SK-N-SH (cell line): ENCODE measurements around the gene CCDC60. TPM values are rescaled to one million over a fixed set of nuclear protein-coding genes. Genes with fewer than 3 reads are reported as not detected.
A peak's percentile ranks its signal among the peaks of the same experiment; 100 is the strongest.

Source experiments
- CTCF ChIA-PET: fragments of 300-600, 350-600 bp; formaldehyde crosslinking; extraction: SDS; loops from one replicate; lab custom pipeline; 2021; lab: Yijun Ruan, JAX
- POLR2A ChIA-PET: fragments of 350-600 bp; sonication (Branson Sonifier 250); formaldehyde crosslinking; extraction: SDS; loops from one replicate; lab custom pipeline; 2020; ENCODE audit warnings: antibody characterized with exemption, inconsistent platforms; lab: Yijun Ruan, JAX
- DNase-seq: peaks from one replicate; pipeline ENCODE4 v3.0.0; 2012
- H2AFZ ChIP-seq: fragments of 200-600 bp; sonication (generic); 2 replicates; pipeline ENCODE4 v1.8.1; 2016; ENCODE audit warnings: antibody characterized with exemption, mild to moderate bottlenecking, low read depth
- H3F3A ChIP-seq: fragments of 200-600 bp; sonication (generic); replicated peaks from 2 replicates; pipeline ENCODE3; 2016; ENCODE audit warnings: antibody characterized with exemption, mild to moderate bottlenecking; ENCODE audit not compliant: insufficient read depth
- H3K27ac ChIP-seq, 2 experiments: fragments of 200-500 bp in 1 of 2; fragments of 200-600 bp in 1 of 2; sonication (Bioruptor generic) in 1 of 2; sonication (generic), shearing (Covaris generic) in 1 of 2; 2 replicates each; pipeline versions ENCODE4 v1.5.1 to v1.6.1; 2014 to 2016; ENCODE audit warnings: low read depth in 2 of 2, inconsistent platforms in 1 of 2, low read length in 1 of 2, mild to moderate bottlenecking in 1 of 2, mixed read lengths in 1 of 2
- H3K27me3 ChIP-seq: fragments of 200-600 bp; sonication (generic), shearing (Covaris generic); 2 replicates; pipeline ENCODE4 v1.6.1; 2016; ENCODE audit warnings: mixed run types; ENCODE audit not compliant: insufficient read depth
- H3K36me3 ChIP-seq, 2 experiments: fragments of 200-500 bp in 1 of 2; fragments of 200-600 bp in 1 of 2; sonication (Bioruptor generic) in 1 of 2; sonication (generic) in 1 of 2; replicated peaks in 1 of 2; 2 replicates each; pipeline versions ENCODE3 to v1.5.1; 2014 to 2016; ENCODE audit warnings: low read length in 1 of 2, mild to moderate bottlenecking in 1 of 2; ENCODE audit not compliant: insufficient read depth in 2 of 2, control insufficient read depth in 1 of 2
- H3K4me1 ChIP-seq, 2 experiments: fragments of 200-500 bp in 1 of 2; fragments of 200-600 bp in 1 of 2; sonication (Bioruptor generic) in 1 of 2; sonication (generic), shearing (Covaris generic) in 1 of 2; 2 replicates each; pipeline versions ENCODE4 v1.5.1 to v1.6.1; 2014 to 2016; ENCODE audit warnings: low read depth in 1 of 2, low read length in 1 of 2, mixed run types in 1 of 2; ENCODE audit not compliant: insufficient read depth in 2 of 2, control insufficient read depth in 1 of 2
- H3K4me2 ChIP-seq: fragments of 200-600 bp; sonication (generic), shearing (Covaris generic); 2 replicates; pipeline ENCODE4 v1.6.1; 2017; ENCODE audit warnings: mixed run types
- H3K4me3 ChIP-seq, 2 experiments: fragments of 200-500 bp in 1 of 2; fragments of 200-600 bp in 1 of 2; sonication (Bioruptor generic) in 1 of 2; sonication (generic), shearing (Covaris generic) in 1 of 2; 2 replicates each; pipeline versions ENCODE4 v1.5.1 to v1.8.1; 2014 to 2016; ENCODE audit warnings: low read depth in 2 of 2, inconsistent platforms in 1 of 2, low read length in 1 of 2, mild to moderate bottlenecking in 1 of 2, mixed read lengths in 1 of 2, moderate library complexity in 1 of 2
- H3K79me2 ChIP-seq: fragments of 200-600 bp; sonication (generic); 2 replicates; pipeline ENCODE4 v1.8.1; 2017; ENCODE audit warnings: mild to moderate bottlenecking; ENCODE audit not compliant: insufficient read depth
- H3K9ac ChIP-seq: fragments of 200-600 bp; sonication (generic); 2 replicates; pipeline ENCODE4 v1.6.1; 2017; ENCODE audit warnings: mixed run types
- H3K9me2 ChIP-seq: fragments of 200-600 bp; sonication (generic); 2 replicates; pipeline ENCODE4 v1.6.1; 2017; ENCODE audit warnings: mixed run types
- H3K9me3 ChIP-seq: fragments of 200-600 bp; sonication (generic); 2 replicates; pipeline ENCODE4 v1.6.1; 2017; ENCODE audit warnings: mixed run types, mild to moderate bottlenecking, moderate library complexity
- H4K20me1 ChIP-seq: fragments of 200-600 bp; sonication (generic); 2 replicates; pipeline ENCODE4 v1.6.1; 2017; ENCODE audit warnings: mild to moderate bottlenecking, mixed run types; ENCODE audit not compliant: insufficient read depth
- CHD2 ChIP-seq: fragments of 150-350 bp; IDR thresholded peaks from 2 replicates; pipeline ENCODE4 v1.6.1; 2018; ENCODE audit warnings: low read length; ENCODE audit not compliant: partially characterized antibody
- CTCF ChIP-seq: fragments of 200-600 bp; sonication (generic); IDR thresholded peaks from 2 replicates; pipeline ENCODE4 v1.6.1; 2017; ENCODE audit warnings: antibody characterized with exemption, mild to moderate bottlenecking, moderate library complexity
- FOSL2 ChIP-seq: IDR thresholded peaks from 2 replicates; pipeline ENCODE4 v1.4.0; 2012; ENCODE audit warnings: low read depth, mild to moderate bottlenecking, moderate library complexity, borderline replicate concordance
- FOXJ3 ChIP-seq: sonication (generic); formaldehyde crosslinking; IDR thresholded peaks from 2 replicates; pipeline ENCODE4 v1.5.1; 2020; ENCODE audit warnings: mild to moderate bottlenecking, missing genetic modification reagents
- GABPA ChIP-seq: IDR thresholded peaks from 2 replicates; pipeline ENCODE4 v1.4.0; 2012; ENCODE audit warnings: low read depth, mild to moderate bottlenecking
- GATA2 ChIP-seq: sonication (generic); formaldehyde crosslinking; IDR thresholded peaks from 2 replicates; pipeline ENCODE4 v1.5.0; 2020; ENCODE audit warnings: mild to moderate bottlenecking, missing genetic modification reagents
- IRF3 ChIP-seq: fragments of 150-350 bp; IDR thresholded peaks from 2 replicates; pipeline ENCODE4 v1.6.1; 2016; ENCODE audit warnings: mild to moderate bottlenecking, low read depth, low read length
- NFIC ChIP-seq: IDR thresholded peaks from 2 replicates; pipeline ENCODE4 v1.4.0; 2012; ENCODE audit warnings: borderline replicate concordance
- RFX5 ChIP-seq: IDR thresholded peaks from 2 replicates; pipeline ENCODE4 v1.6.1; 2012; ENCODE audit warnings: mild to moderate bottlenecking, improper control_type of control experiment, low read length
- SMC3 ChIP-seq: IDR thresholded peaks from 2 replicates; pipeline ENCODE4 v1.6.1; 2012; ENCODE audit warnings: low read depth, low read length, improper control_type of control experiment
- TAF1 ChIP-seq: IDR thresholded peaks from 2 replicates; pipeline ENCODE4 v1.6.1; 2012; ENCODE audit warnings: low read depth, mild to moderate bottlenecking, low read length, moderate library complexity, borderline replicate concordance
- TEAD4 ChIP-seq: IDR thresholded peaks from 2 replicates; pipeline ENCODE4 v1.4.0; 2012; ENCODE audit warnings: mild to moderate bottlenecking, borderline replicate concordance; ENCODE audit not compliant: insufficient read depth
- WGBS: methylation state at CpG from one replicate; pipeline ENCODE4 v1.1.6; 2017; ENCODE audit warnings: low lambda C conversion rate; 5-methylcytosine and 5-hydroxymethylcytosine counted together
- polyA plus RNA-seq, 3 experiments: library from polyadenylated mRNA; depleted of rRNA; stranded (reverse); fragments of >200 nt; gene quantifications; 2 replicates each; pipeline ENCODE4 v1.2.3, GENCODE V29; 2012
- TF ChIP-seq, protein P1 (sequence below): IDR thresholded peaks from 2 replicates; pipeline ENCODE4; 2012
- TF ChIP-seq, protein P2 (sequence below): IDR thresholded peaks from 2 replicates; pipeline ENCODE4 v1.4.0; 2012; ENCODE audit warnings: low read depth, borderline replicate concordance
- TF ChIP-seq, protein P3 (sequence below): IDR thresholded peaks from 2 replicates; pipeline ENCODE4 v1.6.1; 2012; ENCODE audit warnings: mild to moderate bottlenecking, low read depth, low read length, moderate library complexity

Gene CCDC60
- polyA plus RNA-seq, 1 of the 3 experiments (the other 2 are of a cell fraction), result not detected

DNA sequence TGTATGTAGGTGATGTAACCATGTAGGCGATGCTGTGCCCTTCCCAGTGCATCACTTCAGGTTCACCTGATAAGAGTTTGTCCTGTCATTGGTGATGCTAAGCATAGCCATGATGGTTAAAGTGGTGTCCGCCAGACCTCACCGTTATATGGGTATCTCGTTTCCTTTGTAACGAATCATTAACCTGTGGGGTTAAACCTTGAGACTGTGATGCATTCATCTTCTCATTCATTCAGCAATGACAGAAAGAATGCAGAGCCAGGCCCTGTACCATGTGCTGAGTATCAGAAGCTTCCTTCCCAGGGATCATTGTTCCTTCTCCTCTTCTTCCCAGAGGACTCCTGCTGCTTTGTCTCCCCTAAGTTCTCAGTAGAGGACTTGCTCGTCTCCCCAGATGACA is 84.9 kb downstream of the CCDC60 start (continued):
- TF ChIP-seq FOSL2 (no peak), NFIC (no peak), CTCF (no peak)
- TF ChIP-seq, all 33 proteins: peak for 0

GRCh38 chr12:119423285-119423684 is 88.8 kb downstream of the CCDC60 start:
- DNase-seq, result peak; percentile 30
- ChIA-PET CTCF (interaction anchor here (1.1 to 2.4 kb wide), 3 partner anchors 10 to 1018 kb away, joined by 3 to 13 read pairs (median 12); no protein-coding TSS in a partner anchor), POLR2A (no interaction called here)
- no peaks in the 10 kb centered on the region for H3K9me3 ChIP-seq
- no peaks in the 10 kb centered on the region for H3K27me3 ChIP-seq
- H3K4me1 ChIP-seq, result no peaks in the 10 kb centered on the region
- no peak overlapping the region for H3K4me2 ChIP-seq
- no peak overlapping the region for H3K9ac ChIP-seq
- no peaks in the 10 kb centered on the region for H3K79me2 ChIP-seq
- 22% methylated on average over 2 of the region's 2 CpGs for WGBS
- no peak overlapping the region for H3K4me3 ChIP-seq
- no peaks in the 10 kb centered on the region for H3F3A ChIP-seq
- TF ChIP-seq RFX5, result no peak
- no peak for TF ChIP-seq GABPA
- TF ChIP-seq, protein P1, sequence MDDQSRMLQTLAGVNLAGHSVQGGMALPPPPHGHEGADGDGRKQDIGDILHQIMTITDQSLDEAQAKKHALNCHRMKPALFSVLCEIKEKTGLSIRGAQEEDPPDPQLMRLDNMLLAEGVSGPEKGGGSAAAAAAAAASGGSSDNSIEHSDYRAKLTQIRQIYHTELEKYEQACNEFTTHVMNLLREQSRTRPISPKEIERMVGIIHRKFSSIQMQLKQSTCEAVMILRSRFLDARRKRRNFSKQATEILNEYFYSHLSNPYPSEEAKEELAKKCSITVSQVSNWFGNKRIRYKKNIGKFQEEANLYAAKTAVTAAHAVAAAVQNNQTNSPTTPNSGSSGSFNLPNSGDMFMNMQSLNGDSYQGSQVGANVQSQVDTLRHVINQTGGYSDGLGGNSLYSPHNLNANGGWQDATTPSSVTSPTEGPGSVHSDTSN, result no peak
- H3K9me2 ChIP-seq, result no peaks in the 10 kb centered on the region
- no peak overlapping the region for H3K27ac ChIP-seq
- no peaks in the 10 kb centered on the region for H3K36me3 ChIP-seq
- no peaks in the 10 kb centered on the region for H4K20me1 ChIP-seq
- H2AFZ ChIP-seq, result no peak overlapping the region

DNA sequence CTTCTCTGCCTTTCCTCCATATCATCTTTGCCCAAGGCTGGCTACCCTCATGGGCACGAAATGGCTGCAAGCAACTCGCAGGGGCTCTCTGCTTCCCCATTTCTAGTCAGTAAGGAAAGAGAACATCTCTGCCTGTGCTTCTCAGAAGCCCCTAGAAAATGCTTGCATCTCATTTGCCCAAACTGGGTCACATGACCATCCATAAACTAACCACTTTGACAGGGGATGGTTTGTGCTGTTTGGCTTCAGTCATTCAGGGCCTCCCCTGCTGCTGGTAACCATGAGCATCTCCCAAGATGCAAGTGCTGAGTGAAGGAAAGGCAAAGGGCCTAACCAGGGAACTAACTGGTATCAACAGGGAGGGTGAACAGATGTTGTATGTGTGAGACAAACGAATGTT is 91.1 kb downstream of the CCDC60 start:
- DNase-seq, result no peak
- Histone ChIP-seq H3K4me2 (no peak overlapping the region), H3K9me3 (no peaks in the 10 kb centered on the region), H3K79me2 (no peaks in the 10 kb centered on the region), H3K9ac (no peak overlapping the region), H3K9me2 (no peaks in the 10 kb centered on the region), H3K27ac (no peak overlapping the region), H2AFZ (no peak overlapping the region), H3K27me3 (no peaks in the 10 kb centered on the region), H3K4me3 (no peak overlapping the region), H4K20me1 (no peaks in the 10 kb centered on the region), H3K36me3 (no peaks in the 10 kb centered on the region), H3F3A (no peaks in the 10 kb centered on the region), H3K4me1 (no peaks in the 10 kb centered on the region)
- ChIA-PET CTCF (no interaction called here), POLR2A (no interaction called here)
- 8% methylated on average over 3 of the region's 3 CpGs for WGBS
- TF ChIP-seq, protein P2, sequence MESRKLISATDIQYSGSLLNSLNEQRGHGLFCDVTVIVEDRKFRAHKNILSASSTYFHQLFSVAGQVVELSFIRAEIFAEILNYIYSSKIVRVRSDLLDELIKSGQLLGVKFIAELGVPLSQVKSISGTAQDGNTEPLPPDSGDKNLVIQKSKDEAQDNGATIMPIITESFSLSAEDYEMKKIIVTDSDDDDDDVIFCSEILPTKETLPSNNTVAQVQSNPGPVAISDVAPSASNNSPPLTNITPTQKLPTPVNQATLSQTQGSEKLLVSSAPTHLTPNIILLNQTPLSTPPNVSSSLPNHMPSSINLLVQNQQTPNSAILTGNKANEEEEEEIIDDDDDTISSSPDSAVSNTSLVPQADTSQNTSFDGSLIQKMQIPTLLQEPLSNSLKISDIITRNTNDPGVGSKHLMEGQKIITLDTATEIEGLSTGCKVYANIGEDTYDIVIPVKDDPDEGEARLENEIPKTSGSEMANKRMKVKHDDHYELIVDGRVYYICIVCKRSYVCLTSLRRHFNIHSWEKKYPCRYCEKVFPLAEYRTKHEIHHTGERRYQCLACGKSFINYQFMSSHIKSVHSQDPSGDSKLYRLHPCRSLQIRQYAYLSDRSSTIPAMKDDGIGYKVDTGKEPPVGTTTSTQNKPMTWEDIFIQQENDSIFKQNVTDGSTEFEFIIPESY, result no peak
- no peak for TF ChIP-seq CHD2
- TF ChIP-seq GATA2 (CRISPR knock-in tag), result no peak
- TF ChIP-seq TEAD4, result no peak
- TF ChIP-seq FOXJ3 (CRISPR knock-in tag), result no peak
- TF ChIP-seq, protein P3, sequence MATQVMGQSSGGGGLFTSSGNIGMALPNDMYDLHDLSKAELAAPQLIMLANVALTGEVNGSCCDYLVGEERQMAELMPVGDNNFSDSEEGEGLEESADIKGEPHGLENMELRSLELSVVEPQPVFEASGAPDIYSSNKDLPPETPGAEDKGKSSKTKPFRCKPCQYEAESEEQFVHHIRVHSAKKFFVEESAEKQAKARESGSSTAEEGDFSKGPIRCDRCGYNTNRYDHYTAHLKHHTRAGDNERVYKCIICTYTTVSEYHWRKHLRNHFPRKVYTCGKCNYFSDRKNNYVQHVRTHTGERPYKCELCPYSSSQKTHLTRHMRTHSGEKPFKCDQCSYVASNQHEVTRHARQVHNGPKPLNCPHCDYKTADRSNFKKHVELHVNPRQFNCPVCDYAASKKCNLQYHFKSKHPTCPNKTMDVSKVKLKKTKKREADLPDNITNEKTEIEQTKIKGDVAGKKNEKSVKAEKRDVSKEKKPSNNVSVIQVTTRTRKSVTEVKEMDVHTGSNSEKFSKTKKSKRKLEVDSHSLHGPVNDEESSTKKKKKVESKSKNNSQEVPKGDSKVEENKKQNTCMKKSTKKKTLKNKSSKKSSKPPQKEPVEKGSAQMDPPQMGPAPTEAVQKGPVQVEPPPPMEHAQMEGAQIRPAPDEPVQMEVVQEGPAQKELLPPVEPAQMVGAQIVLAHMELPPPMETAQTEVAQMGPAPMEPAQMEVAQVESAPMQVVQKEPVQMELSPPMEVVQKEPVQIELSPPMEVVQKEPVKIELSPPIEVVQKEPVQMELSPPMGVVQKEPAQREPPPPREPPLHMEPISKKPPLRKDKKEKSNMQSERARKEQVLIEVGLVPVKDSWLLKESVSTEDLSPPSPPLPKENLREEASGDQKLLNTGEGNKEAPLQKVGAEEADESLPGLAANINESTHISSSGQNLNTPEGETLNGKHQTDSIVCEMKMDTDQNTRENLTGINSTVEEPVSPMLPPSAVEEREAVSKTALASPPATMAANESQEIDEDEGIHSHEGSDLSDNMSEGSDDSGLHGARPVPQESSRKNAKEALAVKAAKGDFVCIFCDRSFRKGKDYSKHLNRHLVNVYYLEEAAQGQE, result no peak
- TF ChIP-seq SMC3, result no peak
- TF ChIP-seq IRF3, result no peak
- no peak for TF ChIP-seq TAF1
